Sigmoid colon (tissue), 7 donors: ENCODE measurements around the gene TAF12. TPM values are rescaled to one million over a fixed set of nuclear protein-coding genes. Genes with fewer than 3 reads are reported as not detected.

Source experiments
- DNase-seq: peaks from one replicate; pipeline ENCODE4 v3.0.0-alpha.2; 2019
- H3K27ac ChIP-seq, 4 donors: fragments of 200-600 bp; sonication (generic); one replicate each; pipeline ENCODE4 v1.5.1; 2016 to 2019; ENCODE audit warnings: mild to moderate bottlenecking in 1 of 4
- H3K27me3 ChIP-seq, 3 donors: fragments of 200-600 bp; sonication (generic); one replicate each; pipeline ENCODE4 v1.5.1; 2019; ENCODE audit warnings: mild to moderate bottlenecking in 1 of 3
- H3K36me3 ChIP-seq, 4 donors: fragments of 200-600 bp; sonication (generic); one replicate each; pipeline ENCODE4 v1.5.1; 2016 to 2019
- H3K4me1 ChIP-seq, 4 donors: fragments of 200-600 bp; sonication (generic); one replicate each; pipeline ENCODE4 v1.5.1; 2017 to 2019
- H3K4me3 ChIP-seq, 4 donors: fragments of 200-600 bp; sonication (generic); one replicate each; pipeline ENCODE4 v1.5.1; 2017 to 2019; ENCODE audit warnings: mild to moderate bottlenecking in 2 of 4, moderate library complexity in 1 of 4
- H3K9me3 ChIP-seq, 4 donors: fragments of 200-600 bp in 3 of 4; sonication (generic) in 3 of 4; one replicate each; pipeline versions ENCODE4 v1.5.1 to v1.6.1; 2013 to 2019
- CTCF ChIP-seq, 4 experiments: fragments of 450-650 bp in 3 of 4; fragments of 200-600 bp in 1 of 4; IDR thresholded peaks; one replicate each; pipeline ENCODE4 v1.5.1; 2016 to 2019; ENCODE audit warnings: antibody characterized with exemption in 4 of 4, mild to moderate bottlenecking in 3 of 4, moderate library complexity in 2 of 4
- EP300 ChIP-seq, 4 donors: sonication (generic); formaldehyde crosslinking; IDR thresholded peaks; one replicate each; pipeline ENCODE4 v1.6.1; 2017; ENCODE audit warnings: antibody characterized with exemption in 4 of 4
- POLR2A ChIP-seq, 2 donors: fragments of 450-650 bp; IDR thresholded peaks; one replicate each; pipeline ENCODE4 v1.6.1; 2016; ENCODE audit warnings: antibody characterized with exemption in 2 of 2, mild to moderate bottlenecking in 2 of 2, moderate library complexity in 2 of 2
- POLR2AphosphoS5 ChIP-seq, 4 donors: sonication (generic); formaldehyde crosslinking; IDR thresholded peaks; one replicate each; pipeline ENCODE4 v1.6.1; 2017; ENCODE audit warnings: antibody characterized with exemption in 4 of 4
- WGBS, 2 donors: extraction: QIAGEN DNeasy Blood & Tissue Kit; methylation state at CpG; one replicate each; pipeline ENCODE4 v1.1.7; 2013; 5-methylcytosine and 5-hydroxymethylcytosine counted together
- intact Hi-C: fragments of 100-400 bp; cut with DNase I; formaldehyde crosslinking; loops from one replicate; pipeline ENCODE4 v1.15.1; 2023
- polyA plus RNA-seq, 3 donors: library from polyadenylated mRNA; stranded (reverse); fragments of 200-250 nt; gene quantifications; one replicate each; pipeline ENCODE4 v1.2.3, GENCODE V29; 2013
- total RNA-seq, 4 donors: library from RNA; depleted of rRNA; stranded (reverse); fragments of >200 nt; gene quantifications; one replicate each; pipeline ENCODE4 v1.1.0, GENCODE V29; 2016
- donor health status: healthy with polysubstance abuse.
- donor health status: Bipolar disorder and iron deficiency.
- donor health status: healthy.

Gene TAF12
- total and polyA plus RNA-seq, 7 donors, result 16.8 to 27.5 (median 20.4) TPM

GRCh38 chr1:28581531-28582247, 61.2 kb downstream of the TAF12 start:
- intact Hi-C loops, result loop anchor here (1.0 to 10.0 kb wide), 3 partner anchors 28 to 347 kb away; partner anchors contain the start of genes ATP5IF1, DNAJC8, TAF12 and TRNAU1AP
- H3K4me1 ChIP-seq, result peaks cover 0 to 40% (median 30%) of the 10 kb centered on the region in 4 donors
- peak overlapping the region; percentile 69 to 96 (median 86) for H3K4me3 ChIP-seq
- peak; percentile 99 for DNase-seq
- H3K27me3 ChIP-seq, result no peaks in the 10 kb centered on the region
- no peaks in the 10 kb centered on the region for H3K9me3 ChIP-seq
- TF ChIP-seq EP300 (IDR thresholded peaks at IDR 0.05) (no peak), POLR2A (IDR thresholded peaks at IDR 0.05) (peak; percentile 93), POLR2AphosphoS5 (IDR thresholded peaks at IDR 0.05) (peak; percentile 97 to 100 (median 99))
- H3K27ac ChIP-seq, result peak overlapping the region; percentile 82 to 98 (median 94)
- WGBS, 2 donors, result 0 to 1% methylated on average over 75 of the region's 75 CpGs
- peaks cover 9 to 38% (median 24%) of the 10 kb centered on the region in 4 donors for H3K36me3 ChIP-seq

- Histone ChIP-seq H3K36me3 (peaks cover 9 to 46% (median 26%) of the 10 kb centered on the region in 4 donors), H3K27me3 (no peaks in the 10 kb centered on the region), H3K9me3 (no peaks in the 10 kb centered on the region), H3K4me1 (peaks cover 0 to 40% (median 30%) of the 10 kb centered on the region in 4 donors), H3K4me3 (peak overlapping the region; percentile 69 to 96 (median 86)), H3K27ac (peak overlapping the region; percentile 82 to 98 (median 94))
- intact Hi-C loops, result loop anchor here (1.0 to 10.0 kb wide), 3 partner anchors 28 to 346 kb away; partner anchors contain the start of genes ATP5IF1, DNAJC8, TAF12 and TRNAU1AP
- no peak for TF ChIP-seq POLR2AphosphoS5 (IDR thresholded peaks at IDR 0.05)
- TF ChIP-seq POLR2A (IDR thresholded peaks at IDR 0.05), result no peak
- no peak for TF ChIP-seq CTCF (IDR thresholded peaks at IDR 0.05)
- no peak for TF ChIP-seq EP300 (IDR thresholded peaks at IDR 0.05)
- DNase-seq, result no peak
- WGBS, 2 donors, result 1% methylated on average over 26 of the region's 26 CpGs
Observed at GRCh38 chr1:28580722-28581530, 61.9 kb downstream of the TAF12 start.

- peak overlapping the region in 1 of 4 donors; percentile 9 for H3K4me3 ChIP-seq
- WGBS, 2 donors, result 71 to 95% methylated on average over 1 of the region's 1 CpG
- H3K27ac ChIP-seq, result peak overlapping the region in 3 of 4 donors; percentile 82 to 95 (median 93)
Observed at GRCh38 chr1:28579401-28579800, 63.5 kb downstream of the TAF12 start.

GRCh38 chr1:28578696-28579218, 64.1 kb downstream of the TAF12 start:
- WGBS, 2 donors, result 67 to 79% methylated on average over 6 of the region's 6 CpGs
- H3K9me3 ChIP-seq, result no peaks in the 10 kb centered on the region
- H3K27ac ChIP-seq, result no peak overlapping the region
- DNase-seq, result no peak
- peaks cover 0 to 40% (median 30%) of the 10 kb centered on the region in 4 donors for H3K4me1 ChIP-seq
- no peak for TF ChIP-seq CTCF (IDR thresholded peaks at IDR 0.05)
- no peak for TF ChIP-seq EP300 (IDR thresholded peaks at IDR 0.05)
- TF ChIP-seq POLR2A (IDR thresholded peaks at IDR 0.05), result no peak
- TF ChIP-seq POLR2AphosphoS5 (IDR thresholded peaks at IDR 0.05), result no peak
- H3K36me3 ChIP-seq, result peaks cover 9 to 67% (median 27%) of the 10 kb centered on the region in 4 donors
- no peak overlapping the region for H3K4me3 ChIP-seq
- H3K27me3 ChIP-seq, result no peaks in the 10 kb centered on the region
- intact Hi-C loops, result no loop called here

More at GRCh38 chr1:28579401-28579800, 63.5 kb downstream of the TAF12 start:
- H3K36me3 ChIP-seq, result peaks cover 9 to 61% (median 26%) of the 10 kb centered on the region in 4 donors
- TF ChIP-seq POLR2A (IDR thresholded peaks at IDR 0.05) (no peak), POLR2AphosphoS5 (IDR thresholded peaks at IDR 0.05) (no peak), EP300 (IDR thresholded peaks at IDR 0.05) (no peak), CTCF (IDR thresholded peaks at IDR 0.05) (no peak)
- no peaks in the 10 kb centered on the region for H3K9me3 ChIP-seq
- intact Hi-C loops, result no loop called here
- H3K27me3 ChIP-seq, result no peaks in the 10 kb centered on the region
- peaks cover 0 to 40% (median 30%) of the 10 kb centered on the region in 4 donors for H3K4me1 ChIP-seq
- no peak for DNase-seq
